NCI-H1048 (cell line): ENCODE measurements around the gene PDE1C.
"Not testable (repeated sequence)": the region's sequence is repeated elsewhere in the genome, so short reads cannot be mapped to it uniquely, and the experiment has no call there.

Experiments used
- DNase-seq: peaks from one replicate; lab custom pipeline; 2025; lab: John Stamatoyannopoulos, UW

Gene PDE1C

GRCh38 chr7:32070406-32071360 is at the start of gene PDE1C:
Gene PDE1C, minus strand, starts transcription at chr7:32070407.
- DNase-seq = no peak

DNA sequence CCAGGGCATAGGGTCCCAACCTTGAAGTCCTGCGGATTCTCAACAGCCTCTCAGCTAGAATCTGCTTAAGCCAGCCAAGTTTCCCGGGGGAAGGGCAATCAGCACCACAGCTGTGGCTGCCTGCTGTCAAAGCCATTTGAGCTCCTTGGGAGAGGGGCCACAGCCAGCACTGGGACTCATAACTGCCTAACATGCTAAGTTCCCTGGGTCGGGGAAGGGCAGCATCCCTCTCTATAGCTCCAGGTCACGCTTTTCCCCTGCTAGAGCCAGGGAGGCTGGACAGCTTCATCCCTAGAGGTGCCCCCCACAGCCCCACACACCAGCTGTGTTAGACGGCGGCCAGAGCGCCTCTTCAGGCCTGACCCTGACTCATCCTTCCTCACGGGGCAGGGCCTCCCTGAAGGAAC is 49.6 kb upstream of the PDE1C start:
- DNase-seq = no peak

- no peak for DNase-seq
Observed at GRCh38 chr7:32117837-32118236, 47.6 kb upstream of the PDE1C start.

DNA sequence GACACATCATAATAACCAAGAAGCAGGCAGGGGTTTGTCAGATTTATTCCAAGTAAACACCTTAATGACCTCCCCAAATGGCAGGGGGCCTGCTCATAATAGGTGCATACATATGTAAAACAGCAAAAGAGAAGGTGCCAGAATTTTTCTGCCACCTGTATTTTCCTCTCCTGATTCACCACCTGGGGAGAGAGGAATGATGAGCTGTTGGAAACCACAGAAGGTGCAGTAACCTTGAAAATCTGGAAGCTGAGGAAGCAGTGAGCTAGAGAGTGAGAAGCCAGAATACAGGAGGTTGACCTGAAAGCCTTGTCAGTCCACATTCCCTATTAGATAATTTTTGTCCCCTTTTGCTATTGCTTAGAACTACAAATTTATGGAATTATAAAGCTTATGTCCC is 46.2 kb upstream of the PDE1C start:
- no peak for DNase-seq

DNA sequence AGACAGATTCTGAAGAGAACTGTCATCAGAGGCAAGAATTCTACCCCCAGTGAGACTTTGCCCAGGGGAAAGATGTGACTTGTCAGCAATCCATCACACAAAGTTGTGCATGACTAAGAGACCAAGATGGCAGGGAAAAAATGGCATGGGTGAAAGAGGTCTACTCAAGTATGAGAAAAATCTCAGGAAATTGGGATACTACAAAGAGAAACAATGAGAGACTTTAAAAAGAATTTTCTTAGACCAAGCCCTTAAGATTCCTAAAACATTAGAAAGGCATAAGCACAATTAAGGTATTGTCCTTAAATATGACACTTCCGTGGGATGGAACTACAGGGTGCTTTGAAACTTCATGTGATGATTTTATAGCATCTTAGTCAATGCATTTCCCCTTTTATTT is 45.6 kb upstream of the PDE1C start:
- DNase-seq = no peak

DNA sequence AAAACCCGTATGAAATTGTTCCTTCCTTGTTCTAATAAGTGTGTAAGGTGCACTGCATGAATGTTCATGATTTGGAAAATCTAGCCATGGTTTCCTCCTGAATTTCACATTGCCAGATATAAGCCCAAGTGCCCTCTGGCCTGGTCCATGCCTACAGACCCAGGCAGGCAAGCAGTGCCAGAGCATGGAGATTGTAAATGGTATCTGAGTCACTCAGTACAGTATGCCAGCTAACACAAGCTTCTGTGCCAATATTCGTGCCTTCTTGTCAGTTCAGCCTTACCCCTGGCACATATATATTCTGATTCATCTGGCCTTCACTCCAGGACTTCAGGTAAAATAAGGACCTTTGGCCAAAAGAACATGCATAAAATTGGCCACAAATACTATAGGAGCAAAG is 38.4 kb upstream of the PDE1C start:
- no peak for DNase-seq

GRCh38 chr7:32104766-32105165 is 34.6 kb upstream of the PDE1C start:
- no peak for DNase-seq

DNA sequence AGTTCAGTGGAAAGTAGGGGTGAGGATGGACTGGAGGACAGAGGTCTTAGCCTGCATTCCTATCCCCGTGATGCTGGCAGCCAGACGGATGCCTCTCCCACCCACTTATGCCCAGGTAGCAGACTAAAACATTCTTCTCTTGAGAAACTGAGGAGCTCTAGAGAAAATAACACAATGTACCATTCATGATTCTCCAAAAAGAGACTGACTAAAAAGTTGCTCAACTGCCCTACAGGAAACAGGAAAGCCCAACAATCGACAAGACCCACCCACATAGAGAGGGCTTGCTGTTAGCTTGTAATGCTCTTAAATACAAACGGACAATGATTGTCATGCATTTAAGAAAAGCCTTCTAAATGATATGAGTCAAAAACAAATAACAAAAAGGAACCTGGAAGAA is 33.2 kb upstream of the PDE1C start:
- no peak for DNase-seq

DNA sequence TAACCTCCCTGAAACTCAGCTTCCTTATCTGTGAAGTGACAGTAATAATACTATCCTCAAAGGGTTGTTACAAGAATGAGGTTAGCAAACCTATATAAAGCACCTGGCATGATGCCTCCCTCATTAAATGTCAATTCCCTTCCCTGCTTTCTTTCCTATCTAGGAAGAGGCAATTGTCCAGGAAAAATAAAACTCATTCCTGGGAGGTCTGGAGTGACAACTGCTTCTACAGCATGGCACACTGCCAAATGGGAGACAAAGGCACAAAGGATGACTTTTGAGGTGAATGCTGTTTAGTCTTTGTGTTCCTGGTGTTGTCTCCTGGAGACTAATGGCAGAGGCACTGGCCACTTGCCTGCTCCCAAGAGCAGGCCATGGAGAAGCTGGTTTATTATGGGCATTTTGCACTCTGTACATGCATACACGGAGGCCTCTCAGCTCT is 32.2 kb upstream of the PDE1C start:
- DNase-seq = no peak

GRCh38 chr7:32100407-32100907 is 30.2 kb upstream of the PDE1C start:
- DNase-seq = no peak

GRCh38 chr7:32094516-32094915 is 24.3 kb upstream of the PDE1C start:
- DNase-seq = no peak

DNA sequence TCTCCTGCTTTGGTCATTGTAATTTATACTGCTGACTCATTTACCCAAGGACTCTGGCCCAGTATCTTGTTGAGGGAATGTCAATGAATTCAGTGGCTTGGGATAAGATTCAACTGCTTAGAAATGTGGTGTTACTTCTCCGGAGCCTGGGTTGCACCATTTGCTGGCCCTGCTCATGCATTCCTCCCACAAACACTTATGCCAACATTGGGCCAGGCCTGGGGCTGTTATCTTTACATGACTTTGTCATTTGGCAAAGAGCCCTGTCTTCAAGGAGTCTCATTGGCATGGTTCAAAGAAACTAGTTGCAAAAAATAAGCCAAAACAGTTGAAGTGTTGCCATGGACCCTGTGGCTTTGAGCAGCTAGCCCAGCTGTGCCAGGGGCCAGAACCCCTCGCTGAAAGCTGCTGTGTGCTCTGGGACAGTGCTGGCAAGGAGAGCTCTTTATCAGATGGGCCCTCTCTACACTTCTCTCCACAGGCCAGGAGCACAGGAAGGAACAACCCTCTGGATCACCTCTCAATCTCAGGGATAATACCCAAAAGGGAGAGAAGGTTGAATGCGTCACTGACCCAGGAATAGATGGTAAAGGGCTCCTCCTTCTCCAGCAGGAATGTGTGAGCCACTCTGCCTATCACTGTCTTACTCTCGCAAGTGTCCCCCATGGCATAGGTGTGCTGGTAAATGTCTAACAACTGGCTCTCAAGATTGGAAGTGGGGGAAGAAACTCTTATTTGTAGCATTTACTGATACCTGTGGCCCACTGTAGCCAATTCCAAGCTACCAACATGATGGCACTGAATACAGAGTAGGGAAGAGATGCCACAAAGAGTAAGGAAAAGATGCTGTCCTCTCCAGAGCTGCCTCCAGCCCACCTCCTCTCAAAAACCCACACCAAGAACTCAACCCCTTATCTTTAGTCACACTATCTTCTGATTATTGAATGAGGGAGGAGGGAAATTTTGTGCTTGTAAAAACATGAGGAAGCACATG is 23.5 kb upstream of the PDE1C start:
- DNase-seq = no peak

GRCh38 chr7:32092346-32092745 is 22.1 kb upstream of the PDE1C start:
- no peak for DNase-seq

DNA sequence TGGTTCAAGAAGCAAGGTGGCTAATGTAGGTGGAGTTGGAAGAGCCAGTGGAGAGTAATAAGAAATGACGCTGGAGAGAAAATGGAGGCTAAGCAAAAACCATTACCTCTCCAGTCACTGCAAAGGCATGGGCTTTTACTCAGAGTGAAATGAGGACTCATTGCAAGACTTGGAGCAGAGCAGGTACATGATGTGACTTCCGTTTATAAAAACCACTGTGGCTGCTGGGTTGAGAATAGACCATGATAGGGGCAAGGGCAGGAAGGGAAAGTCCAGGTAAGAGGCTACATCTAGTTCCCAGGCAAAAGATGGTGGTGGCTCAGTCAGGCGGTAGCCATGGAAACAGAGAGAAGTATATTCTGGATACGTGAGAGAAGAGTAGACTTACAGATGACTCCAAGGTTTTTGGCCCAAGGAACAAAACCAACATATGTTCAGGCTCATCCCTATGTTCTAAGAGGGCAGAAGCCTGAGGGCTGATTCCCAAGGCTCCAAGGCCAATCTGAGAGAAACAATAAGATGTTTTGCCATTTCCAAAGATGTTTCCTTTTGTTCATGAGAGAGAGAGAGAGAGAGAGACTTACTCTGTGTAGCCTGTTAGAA is 21.5 kb upstream of the PDE1C start:
- DNase-seq = no peak

DNA sequence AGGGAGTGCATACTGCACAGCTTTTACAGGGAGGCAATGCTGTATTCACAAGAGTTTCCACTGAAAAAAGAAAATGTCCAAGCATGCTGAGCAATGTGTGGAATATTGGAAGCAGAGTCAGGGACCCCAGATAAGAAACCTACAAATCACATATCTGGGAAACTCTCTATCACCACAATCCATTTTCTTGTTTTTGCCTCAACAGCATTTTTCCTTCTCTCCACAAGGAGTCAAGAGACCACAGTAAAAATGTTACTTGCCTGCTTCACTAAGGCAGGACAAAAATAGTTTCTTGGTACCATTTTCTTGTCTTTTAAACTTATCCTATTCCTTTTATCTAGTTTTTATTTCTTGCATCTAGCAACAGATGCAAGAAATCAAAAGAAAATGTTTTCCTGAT is 19.5 kb upstream of the PDE1C start:
- no peak for DNase-seq

DNA sequence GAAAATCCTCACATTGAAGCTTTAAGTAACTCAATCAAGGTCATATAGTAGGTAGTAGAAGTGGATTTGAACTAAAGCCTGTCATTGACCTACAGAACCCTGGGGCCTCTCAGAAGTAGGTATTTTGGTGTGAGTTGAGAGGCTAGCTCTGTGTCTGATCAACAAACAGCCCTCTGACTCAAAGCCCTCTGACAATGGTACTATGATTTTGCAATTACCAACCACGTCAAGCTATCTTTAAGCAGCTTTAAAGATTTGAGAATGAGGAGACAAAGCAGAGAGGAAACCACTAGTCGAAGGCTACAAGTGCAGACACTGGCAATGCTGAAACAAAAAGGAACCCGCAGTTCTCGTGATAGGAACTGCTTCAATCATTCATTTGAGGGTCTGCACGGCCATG is 19.0 kb upstream of the PDE1C start:
- no peak for DNase-seq

- DNase-seq = no peak
Observed at GRCh38 chr7:32088451-32088881, 18.3 kb upstream of the PDE1C start.

DNA sequence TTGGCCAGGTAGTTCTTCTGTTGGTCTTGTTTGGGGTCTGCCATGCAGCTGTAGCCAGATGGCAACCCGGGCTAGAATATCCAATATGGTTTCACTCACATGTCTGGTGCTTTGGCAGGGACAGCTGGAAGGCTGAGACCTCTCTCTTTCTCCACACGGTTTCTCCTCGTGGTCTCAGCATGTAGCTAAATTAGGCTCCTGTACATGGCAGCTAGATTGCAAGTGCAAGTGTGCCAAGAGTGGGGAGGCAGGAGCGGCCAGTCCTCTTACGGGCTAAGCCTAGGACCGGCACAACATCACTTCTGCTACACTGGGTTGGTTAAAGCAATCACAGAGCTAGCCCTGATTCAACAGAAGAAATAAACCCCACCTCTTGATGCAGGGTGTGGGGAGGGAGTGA is 9.3 kb upstream of the PDE1C start:
- no peak for DNase-seq

DNA sequence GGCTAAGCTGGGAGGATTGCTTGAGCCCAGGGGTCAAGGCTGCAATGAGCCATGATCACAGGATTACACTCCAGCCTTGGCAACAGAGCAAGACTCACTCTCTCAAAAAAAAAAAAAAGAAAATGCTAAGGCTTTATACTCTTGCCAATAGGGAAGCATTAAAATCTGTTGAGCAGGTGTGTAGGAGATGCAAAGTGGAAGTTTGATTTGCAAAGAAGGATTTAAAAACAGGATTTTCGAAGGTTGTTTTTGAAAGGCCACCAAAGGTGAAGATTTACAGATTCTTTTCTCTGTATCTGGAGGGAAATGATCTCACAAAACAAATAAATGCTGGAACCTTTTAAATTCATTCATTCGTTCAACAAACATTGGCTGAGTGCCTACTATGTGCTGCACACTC is 8.6 kb upstream of the PDE1C start:
- DNase-seq = no peak

DNA sequence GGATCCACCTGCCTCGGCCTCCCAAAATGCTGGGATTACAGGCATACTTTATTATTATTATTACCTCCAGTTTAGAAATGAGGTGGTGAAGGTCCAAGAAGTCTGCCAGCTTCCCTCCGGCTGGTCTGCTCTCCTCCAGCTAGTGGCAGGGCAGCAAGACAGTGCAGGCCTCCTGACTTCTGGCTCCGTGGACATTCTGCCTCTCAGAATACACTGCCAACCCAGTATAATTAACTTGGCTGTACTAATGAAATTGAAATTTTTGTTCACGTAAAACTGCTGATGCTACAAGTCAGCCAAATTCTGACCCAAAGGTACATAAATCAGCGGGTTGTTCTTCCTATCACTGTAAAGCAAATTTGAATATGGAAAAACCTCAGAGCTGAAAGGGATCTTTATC is 7.6 kb upstream of the PDE1C start:
- no peak for DNase-seq

GRCh38 chr7:32076802-32077201 is 6.6 kb upstream of the PDE1C start:
- DNase-seq = not testable (repeated sequence)

GRCh38 chr7:32075612-32076011 is 5.4 kb upstream of the PDE1C start:
- DNase-seq = no peak
